Right ventricle myocardium inferior (tissue), 1 donor: Measurements from ENCODE around the gene PLEKHA6. TPM values are rescaled to one million over a fixed set of nuclear protein-coding genes. Genes with fewer than 3 reads are reported as not detected.
"Not testable (repeated sequence)": the region's sequence is repeated elsewhere in the genome, so short reads cannot be mapped to it uniquely, and the experiment has no call there.

Experiments used
- ATAC-seq: fragments of 200-7000 bp; cut with Tn5 transposase; one replicate; pipeline ENCODE4 v1.9.1; 2020; ENCODE audit warnings: mild to moderate bottlenecking, moderate library complexity
- DNase-seq: peaks from one replicate; pipeline ENCODE4 v3.0.0; 2021; ENCODE audit errors: missing footprints
- intact Hi-C: fragments of 100-400 bp; cut with DNase I; formaldehyde crosslinking; loops from one replicate; pipeline ENCODE4 v1.11.0; 2022
- total RNA-seq: library from RNA; stranded (reverse); fragmentation: NEBNext Ultra II Directional; extraction: Animal tissue kit (Norgen Biotek cat#: 25700); gene quantifications from one replicate; pipeline ENCODE4 v1.2.1, GENCODE V29; 2021
- donor health status: DM: no; HTN: yes; CAD: no; lungs with severe emphysema.

Gene PLEKHA6
- total RNA-seq, 1 donor from 2014 or later: 18.7 TPM

GRCh38 chr1:204321051-204321450, 38.7 kb downstream of the PLEKHA6 start:
- ATAC-seq (no peak), DNase-seq (no peak)
- intact Hi-C loops: no loop called here

GRCh38 chr1:204320382-204320804, 39.3 kb downstream of the PLEKHA6 start:
- intact Hi-C loops: no loop called here
- ATAC-seq: no peak

GRCh38 chr1:204319462-204319861, 40.3 kb downstream of the PLEKHA6 start:
- intact Hi-C loops: no loop called here
- ATAC-seq: no peak
- no peak for DNase-seq

More at GRCh38 chr1:204320382-204320804, 39.3 kb downstream of the PLEKHA6 start:
- no peak for DNase-seq

GRCh38 chr1:204319027-204319426, 40.7 kb downstream of the PLEKHA6 start:
- DNase-seq (no peak), ATAC-seq (peak; percentile 57)
- intact Hi-C loops: no loop called here

GRCh38 chr1:204318324-204318723, 41.4 kb downstream of the PLEKHA6 start:
- DNase-seq (no peak), ATAC-seq (no peak)
- intact Hi-C loops: no loop called here

GRCh38 chr1:204317170-204317569, 42.6 kb downstream of the PLEKHA6 start:
- intact Hi-C loops: no loop called here
- ATAC-seq (no peak), DNase-seq (no peak)

- intact Hi-C loops: no loop called here
- no peak for DNase-seq
- ATAC-seq: no peak
Measured at GRCh38 chr1:204316164-204316563, 43.6 kb downstream of the PLEKHA6 start.

GRCh38 chr1:204314893-204315658, 44.7 kb downstream of the PLEKHA6 start:
- ATAC-seq: no peak
- intact Hi-C loops: no loop called here
- DNase-seq: no peak

- intact Hi-C loops: no loop called here
- DNase-seq: no peak
- ATAC-seq: no peak
Measured at GRCh38 chr1:204314171-204314892, 45.4 kb downstream of the PLEKHA6 start.

GRCh38 chr1:204313675-204314074, 46.1 kb downstream of the PLEKHA6 start:
- DNase-seq (no peak), ATAC-seq (no peak)
- intact Hi-C loops: no loop called here

GRCh38 chr1:204310970-204311369, 48.8 kb downstream of the PLEKHA6 start:
- intact Hi-C loops, ATAC-seq, DNase-seq: not testable (repeated sequence)

GRCh38 chr1:204308023-204308628, 51.6 kb downstream of the PLEKHA6 start:
- DNase-seq (no peak), ATAC-seq (no peak)
- intact Hi-C loops: no loop called here

- intact Hi-C loops: no loop called here
- ATAC-seq: peak; percentile 84
- no peak for DNase-seq
Measured at GRCh38 chr1:204307334-204307883, 52.3 kb downstream of the PLEKHA6 start.

- ATAC-seq (no peak), DNase-seq (no peak)
- intact Hi-C loops: no loop called here
Measured at GRCh38 chr1:204306076-204306475, 53.7 kb downstream of the PLEKHA6 start.

- no peak for DNase-seq
- ATAC-seq: no peak
- intact Hi-C loops: no loop called here
Measured at GRCh38 chr1:204304067-204304466, 55.7 kb downstream of the PLEKHA6 start.

- intact Hi-C loops: no loop called here
- DNase-seq (no peak), ATAC-seq (no peak)
Measured at GRCh38 chr1:204302769-204303168, 57.0 kb downstream of the PLEKHA6 start.

GRCh38 chr1:204301171-204301957, 58.4 kb downstream of the PLEKHA6 start:
- intact Hi-C loops: no loop called here
- DNase-seq (no peak), ATAC-seq (peak; percentile 63)

GRCh38 chr1:204299814-204300365, 59.8 kb downstream of the PLEKHA6 start:
- DNase-seq (no peak), ATAC-seq (peak; percentile 39)
- intact Hi-C loops: no loop called here
